Heart right ventricle (tissue), 16 donors: ENCODE data around the gene ELN. TPM values are rescaled to one million over a fixed set of nuclear protein-coding genes. Genes with fewer than 3 reads are reported as not detected.

ENCODE experiments used
- ATAC-seq, 8 donors: fragments of 200-7000 bp; cut with Tn5 transposase; one replicate each; pipeline ENCODE4 v1.9.1; 2020; ENCODE audit warnings: mild to moderate bottlenecking in 8 of 8, moderate library complexity in 8 of 8, moderate number of reproducible peaks in 1 of 8
- DNase-seq, 2 donors: peaks; one replicate each; pipeline ENCODE4 v3.0.0-alpha.2; 2020
- H3K27ac ChIP-seq, 10 donors: fragments of 200-600 bp; sonication (generic) in 2 of 10; one replicate each; pipeline versions ENCODE4 v1.5.0 to v1.8.0; 2020 to 2022; ENCODE audit warnings: mild to moderate bottlenecking in 3 of 10
- H3K27me3 ChIP-seq, 7 donors: fragments of 200-600 bp; one replicate each; pipeline ENCODE4 v1.8.0; 2021 to 2022; ENCODE audit warnings: mild to moderate bottlenecking in 2 of 7
- H3K36me3 ChIP-seq, 9 donors: fragments of 200-600 bp; sonication (generic) in 1 of 9; one replicate each; pipeline versions ENCODE4 v1.5.0 to v1.8.0; 2020 to 2022; ENCODE audit warnings: mild to moderate bottlenecking in 2 of 9
- H3K4me1 ChIP-seq, 9 donors: fragments of 200-600 bp; sonication (generic) in 1 of 9; one replicate each; pipeline versions ENCODE4 v1.5.0 to v1.8.0; 2020 to 2022; ENCODE audit warnings: mild to moderate bottlenecking in 4 of 9
- H3K4me3 ChIP-seq, 10 donors: fragments of 200-600 bp; sonication (generic) in 2 of 10; one replicate each; pipeline versions ENCODE4 v1.5.0 to v1.8.0; 2020 to 2022; ENCODE audit warnings: mild to moderate bottlenecking in 7 of 10, moderate library complexity in 2 of 10
- H3K9me3 ChIP-seq, 11 donors: fragments of 200-600 bp in 10 of 11; sonication (generic) in 2 of 11; one replicate each; pipeline versions ENCODE4 v1.5.0 to v1.8.0; 2013 to 2022; ENCODE audit warnings: mild to moderate bottlenecking in 2 of 11, control low read depth in 1 of 11, moderate library complexity in 1 of 11
- WGBS, 2 donors: extraction: QIAGEN DNeasy Blood & Tissue Kit; methylation state at CpG; one replicate each; pipeline ENCODE4 v1.1.7; 2013; ENCODE audit warnings: inconsistent platforms in 1 of 2; 5-methylcytosine and 5-hydroxymethylcytosine counted together
- intact Hi-C, 10 donors: fragments of 100-400 bp; cut with DNase I; formaldehyde crosslinking; loops; one replicate each; pipeline versions ENCODE4 v1.11.1 to v1.14.2; 2022
- polyA plus RNA-seq, 2 donors: library from polyadenylated mRNA; stranded (reverse); fragments of 200-250 nt; gene quantifications; one replicate each; pipeline ENCODE4 v1.2.3, GENCODE V29; 2013
- total RNA-seq, 10 donors: library from RNA; stranded (reverse); fragmentation: NEBNext Ultra II Directional in 3 of 10; extraction: Animal tissue kit (Norgen Biotek cat#: 25700) in 3 of 10; gene quantifications; one replicate each; pipeline versions ENCODE4 v1.2.1 to v1.2.4, GENCODE V29; 2021 to 2023
- TF ChIP-seq, protein P1 (sequence below), 9 donors: fragments of 200-600 bp; sonication (generic) in 2 of 9; IDR thresholded peaks; one replicate each; pipeline versions ENCODE4 v1.5.0 to v1.8.0; 2021 to 2022; ENCODE audit warnings: antibody characterized with exemption in 9 of 9, mild to moderate bottlenecking in 5 of 9, moderate library complexity in 1 of 9
- donor health status: Arrhythmogenic right ventricular cardiomyopathy.
- donor health status: ischemic (EF 13 %, LVEDD 7.1; RV severe dilation, severe dysfunction).
- donor health status: healthy with polysubstance abuse.
- donor health status: DM: no; HTN: yes; CAD: no.
- donor health status: DM: no; HTN: no; CAD: no.
- donor health status: ischemic (EF 25% LVEDD 6.9; RV normal size, moderate dysfunction).
- donor health status: ischemic (EF 25% LVEDD 5.7; RV mildly dilated, moderate dysfunction).
- donor health status: healthy.
- donor health status: DM: yes; HTN: yes; CAD: no.
- donor health status: Ischemic cardiomyopathy.
- donor health status: ischemic (EF 35%, LVEDD 5.7; RV mildly dilated, moderate dysfunction).
- donor health status: nonischemic (EF 11% LVEDD 7.7; RV severe dilation, severe dysfunction).
- donor health status: DM: yes; HTN: yes; CAD: no.
- donor health status: PGD.
- donor health status: ischemic (EF 29% LVEDD 5.4; RV normal size, mild dysfunction).
- donor health status: nonischemic (EF 23%, LVEDD 6.1; RV moderate dilation, normal function).

The ELN gene
- total and polyA plus RNA-seq, 12 donors: 14.2 to 99.8 (median 31.8) TPM

DNA sequence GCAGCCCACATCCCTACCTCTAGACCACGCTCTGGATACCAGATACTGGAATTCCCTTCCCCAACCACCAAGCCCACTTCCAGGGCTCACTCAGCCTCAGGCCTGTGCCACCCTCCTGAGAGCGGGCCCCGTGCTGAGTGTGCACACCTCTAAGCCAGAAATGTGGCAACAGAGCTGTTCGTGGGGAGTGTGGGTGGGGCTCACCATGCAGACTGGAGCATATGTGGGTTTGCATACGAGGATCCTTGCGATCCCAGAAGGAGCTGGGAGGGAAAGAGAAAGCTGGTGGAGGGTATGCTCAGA is 42.6 kb downstream of the ELN start:
- no peaks in the 10 kb centered on the region for H3K4me1 ChIP-seq
- WGBS, 2 donors: 71 to 78% methylated on average over 6 of the region's 6 CpGs
- no peak for DNase-seq
- H3K27ac ChIP-seq: no peak overlapping the region
- H3K9me3 ChIP-seq: no peaks in the 10 kb centered on the region
- intact Hi-C loops: loop anchor here in 1 of 10 donors (10.0 kb wide), 1 partner anchor 84 kb away; no protein-coding TSS in a partner anchor
- ATAC-seq: peak in 1 of 8 donors; percentile 6
- TF ChIP-seq, protein P1, sequence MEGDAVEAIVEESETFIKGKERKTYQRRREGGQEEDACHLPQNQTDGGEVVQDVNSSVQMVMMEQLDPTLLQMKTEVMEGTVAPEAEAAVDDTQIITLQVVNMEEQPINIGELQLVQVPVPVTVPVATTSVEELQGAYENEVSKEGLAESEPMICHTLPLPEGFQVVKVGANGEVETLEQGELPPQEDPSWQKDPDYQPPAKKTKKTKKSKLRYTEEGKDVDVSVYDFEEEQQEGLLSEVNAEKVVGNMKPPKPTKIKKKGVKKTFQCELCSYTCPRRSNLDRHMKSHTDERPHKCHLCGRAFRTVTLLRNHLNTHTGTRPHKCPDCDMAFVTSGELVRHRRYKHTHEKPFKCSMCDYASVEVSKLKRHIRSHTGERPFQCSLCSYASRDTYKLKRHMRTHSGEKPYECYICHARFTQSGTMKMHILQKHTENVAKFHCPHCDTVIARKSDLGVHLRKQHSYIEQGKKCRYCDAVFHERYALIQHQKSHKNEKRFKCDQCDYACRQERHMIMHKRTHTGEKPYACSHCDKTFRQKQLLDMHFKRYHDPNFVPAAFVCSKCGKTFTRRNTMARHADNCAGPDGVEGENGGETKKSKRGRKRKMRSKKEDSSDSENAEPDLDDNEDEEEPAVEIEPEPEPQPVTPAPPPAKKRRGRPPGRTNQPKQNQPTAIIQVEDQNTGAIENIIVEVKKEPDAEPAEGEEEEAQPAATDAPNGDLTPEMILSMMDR (IDR thresholded peaks at IDR 0.05): no peak
- H3K4me3 ChIP-seq: no peak overlapping the region
- H3K36me3 ChIP-seq: peaks cover 0 to 14% (median 0%) of the 10 kb centered on the region in 9 donors
- H3K27me3 ChIP-seq: no peaks in the 10 kb centered on the region

DNA sequence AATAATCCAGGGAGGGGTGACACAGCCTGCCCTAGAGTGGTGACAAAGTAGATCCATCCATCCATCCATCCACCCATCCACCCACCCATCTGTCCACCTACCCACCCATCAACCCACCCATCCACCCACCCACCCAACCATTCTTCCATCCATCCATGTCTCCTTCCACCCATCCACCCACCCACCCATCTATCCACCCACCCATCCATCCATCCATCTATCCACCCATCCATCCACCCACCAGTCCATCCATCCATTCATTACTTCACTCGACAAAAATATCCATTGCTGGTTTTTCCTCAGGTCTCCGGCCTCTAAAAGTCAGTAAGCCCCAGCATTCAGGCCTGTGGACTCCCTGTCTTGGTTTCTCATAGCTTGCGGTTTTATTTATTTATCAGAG is 43.1 kb downstream of the ELN start:
- WGBS, 2 donors: 91 to 96% methylated on average over 3 of the region's 3 CpGs
- H3K4me3 ChIP-seq: no peak overlapping the region
- ATAC-seq (no peak), DNase-seq (no peak)
- no peaks in the 10 kb centered on the region for H3K4me1 ChIP-seq
- intact Hi-C loops: loop anchor here in 1 of 10 donors (10.0 kb wide), 1 partner anchor 84 kb away; no protein-coding TSS in a partner anchor
- peaks cover 0 to 10% (median 0%) of the 10 kb centered on the region in 9 donors for H3K36me3 ChIP-seq
- TF ChIP-seq, protein P1 (IDR thresholded peaks at IDR 0.05): no peak
- H3K27ac ChIP-seq: no peak overlapping the region
- no peaks in the 10 kb centered on the region for H3K27me3 ChIP-seq
- no peaks in the 10 kb centered on the region for H3K9me3 ChIP-seq

DNA sequence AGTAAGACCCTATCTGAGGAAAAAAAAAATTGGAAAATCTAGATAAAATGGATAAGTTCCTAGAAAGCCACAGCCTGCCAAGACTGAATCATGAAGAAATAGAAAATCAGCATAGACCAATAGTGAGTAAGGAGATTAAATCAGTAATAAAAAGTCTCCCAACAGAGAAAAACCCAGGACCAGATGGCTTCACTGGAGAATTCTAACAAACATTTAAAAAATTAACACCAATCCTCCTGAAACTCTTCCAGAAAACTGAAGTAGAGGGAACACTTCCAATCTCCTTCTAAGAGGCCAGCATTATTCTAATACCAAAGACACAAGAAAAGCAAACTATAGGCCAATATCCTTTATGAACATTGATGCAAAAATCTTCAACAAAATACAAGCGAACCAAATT is 46.8 kb downstream of the ELN start:
- DNase-seq: no peak
- Histone ChIP-seq H3K36me3 (no peaks in the 10 kb centered on the region), H3K4me1 (peaks cover 0 to 5% (median 0%) of the 10 kb centered on the region in 9 donors), H3K27ac (no peak overlapping the region), H3K9me3 (no peaks in the 10 kb centered on the region), H3K27me3 (no peaks in the 10 kb centered on the region), H3K4me3 (no peak overlapping the region)
- no peak for ATAC-seq
- intact Hi-C loops: loop anchor here in 2 of 10 donors (5.0 to 10.0 kb wide), 2 partner anchors 80 to 328 kb away; no protein-coding TSS in a partner anchor
- 91 to 98% methylated on average over 1 of the region's 1 CpG for WGBS, 2 donors
- TF ChIP-seq, protein P1 (IDR thresholded peaks at IDR 0.05): no peak

DNA sequence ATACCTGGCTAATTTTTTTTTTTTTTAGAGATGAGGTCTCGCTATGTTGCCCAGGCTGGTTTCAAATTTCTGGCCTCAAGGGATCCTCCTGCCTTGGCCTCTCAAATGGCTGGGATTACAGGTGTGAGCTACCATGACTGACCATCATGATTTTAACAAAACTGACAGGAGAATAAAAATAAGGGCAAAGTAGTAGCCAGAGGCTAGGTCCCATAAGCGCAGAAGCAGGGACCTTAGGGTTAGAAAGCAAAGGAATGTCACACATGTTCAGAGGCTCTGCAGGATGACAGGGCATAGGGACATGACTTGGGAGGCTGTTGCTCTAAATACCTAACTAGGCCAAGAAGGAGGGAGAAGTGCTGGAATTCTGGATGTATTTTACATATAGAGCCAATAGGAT is 50.5 kb downstream of the ELN start:
- no peak overlapping the region for H3K27ac ChIP-seq
- 96% methylated on average over 2 of the region's 2 CpGs for WGBS, 2 donors
- intact Hi-C loops: loop anchor here in 2 of 10 donors (5.0 to 10.0 kb wide), 2 partner anchors 76 to 324 kb away; no protein-coding TSS in a partner anchor
- no peaks in the 10 kb centered on the region for H3K27me3 ChIP-seq
- no peaks in the 10 kb centered on the region for H3K36me3 ChIP-seq
- ATAC-seq (no peak), DNase-seq (no peak)
- peaks cover 0 to 9% (median 6%) of the 10 kb centered on the region in 9 donors for H3K4me1 ChIP-seq
- TF ChIP-seq, protein P1 (IDR thresholded peaks at IDR 0.05): no peak
- no peak overlapping the region for H3K4me3 ChIP-seq
- no peaks in the 10 kb centered on the region for H3K9me3 ChIP-seq
